Measurements from ENCODE around the gene IKZF2. TPM values are rescaled to one million over a fixed set of nuclear protein-coding genes. Genes with fewer than 3 reads are reported as not detected.

The IKZF2 gene
- polyA plus RNA-seq, 2 of the 4 experiments (the other 2 are of a cell fraction): 0.17 to 0.44 TPM

GRCh38 chr2:213122725-213123124 lies 28.7 kb downstream of the IKZF2 start (continued):
- TF ChIP-seq JUN (IDR thresholded peaks at IDR 0.05): no peak

GRCh38 chr2:213121690-213122089 lies 29.7 kb downstream of the IKZF2 start:
- ChIA-PET CTCF (no interaction called here), POLR2A (no interaction called here)
- no peaks in the 10 kb centered on the region for H3K9me3 ChIP-seq
- no peak overlapping the region for H3K27ac ChIP-seq
- FAIRE-seq (no peak), DNase-seq (ENCODE audit: low read depth in 1 of 2, low spot score in 1 of 2) (no peak), ATAC-seq (no peak)
- H3K4me3 ChIP-seq: no peak overlapping the region
- TF ChIP-seq ZSCAN20 (CRISPR knock-in tag; IDR thresholded peaks at IDR 0.05) (no peak), HOXA7 (CRISPR knock-in tag; IDR thresholded peaks at IDR 0.05) (no peak)
- H3K4me1 ChIP-seq: no peaks in the 10 kb centered on the region
- H3K4me2 ChIP-seq: no peak overlapping the region

GRCh38 chr2:213119061-213119809 lies 32.2 kb downstream of the IKZF2 start:
- TF ChIP-seq CTCF (IDR thresholded peaks at IDR 0.05): no peak
- no peak for TF ChIP-seq NR3C1 (IDR thresholded peaks at IDR 0.05)
- TF ChIP-seq JUNB (IDR thresholded peaks at IDR 0.05): no peak
- no peak for TF ChIP-seq POLR2A (IDR thresholded peaks at IDR 0.05; ENCODE audit: low read length)
- TF ChIP-seq RARB (CRISPR knock-in tag; IDR thresholded peaks at IDR 0.05): no peak
- TF ChIP-seq PBX3 (IDR thresholded peaks at IDR 0.05): no peak
- no peak for TF ChIP-seq REST (IDR thresholded peaks at IDR 0.05)
- no peak for TF ChIP-seq HOXB5 (CRISPR knock-in tag; IDR thresholded peaks at IDR 0.05)
- no peak for TF ChIP-seq HEYL (CRISPR knock-in tag; IDR thresholded peaks at IDR 0.05)
- TF ChIP-seq ELK1 (IDR thresholded peaks at IDR 0.05; ENCODE audit: low read depth, low read length): no peak
- no peak for TF ChIP-seq ESRRA (IDR thresholded peaks at IDR 0.05; ENCODE audit: borderline replicate concordance, low read length)
- TF ChIP-seq HES2 (IDR thresholded peaks at IDR 0.05): no peak
- no peak for TF ChIP-seq ZSCAN20 (CRISPR knock-in tag; IDR thresholded peaks at IDR 0.05)
- TF ChIP-seq MAFK (IDR thresholded peaks at IDR 0.05; ENCODE audit: partially characterized antibody): no peak
- no peak for TF ChIP-seq ZC3H11A (IDR thresholded peaks at IDR 0.05)
- no peak for TF ChIP-seq ZNF302 (CRISPR knock-in tag; IDR thresholded peaks at IDR 0.05)
- TF ChIP-seq HOXB13 (CRISPR knock-in tag; IDR thresholded peaks at IDR 0.05; ENCODE audit: low read depth): no peak
- no peak for TF ChIP-seq GATA3 (IDR thresholded peaks at IDR 0.05; ENCODE audit: borderline replicate concordance)
- Histone ChIP-seq H3K27ac (no peak overlapping the region), H3K4me3 (no peak overlapping the region), H3K4me1 (no peaks in the 10 kb centered on the region), H3K4me2 (no peak overlapping the region), H3K9me3 (no peaks in the 10 kb centered on the region)
- ChIA-PET CTCF (interaction anchor here (1.2 kb wide), 1 partner anchor 14 kb away, joined by 3 read pairs; no protein-coding TSS in a partner anchor), POLR2A (no interaction called here)
- DNase-seq (ENCODE audit: low read depth in 1 of 2, low spot score in 1 of 2) (no peak), FAIRE-seq (no peak), ATAC-seq (no peak)
- WGBS (ENCODE audit: missing lambda C conversion rate): 49% methylated on average over 5 of the region's 5 CpGs
